G401.6 (cell line): ENCODE results near the gene ITGB6.
"Not testable (repeated sequence)": the region's sequence is repeated elsewhere in the genome, so short reads cannot be mapped to it uniquely, and the experiment has no call there.

ENCODE experiments used
- FAIRE-seq: peaks from 2 replicates; lab custom pipeline; 2012; peaks lifted over from hg19 to GRCh38; lab: Jason Lieb, UNC

The ITGB6 gene

GRCh38 chr2:160181146-160181836 is 18.8 kb downstream of the ITGB6 start:
- not testable (repeated sequence) for FAIRE-seq

DNA sequence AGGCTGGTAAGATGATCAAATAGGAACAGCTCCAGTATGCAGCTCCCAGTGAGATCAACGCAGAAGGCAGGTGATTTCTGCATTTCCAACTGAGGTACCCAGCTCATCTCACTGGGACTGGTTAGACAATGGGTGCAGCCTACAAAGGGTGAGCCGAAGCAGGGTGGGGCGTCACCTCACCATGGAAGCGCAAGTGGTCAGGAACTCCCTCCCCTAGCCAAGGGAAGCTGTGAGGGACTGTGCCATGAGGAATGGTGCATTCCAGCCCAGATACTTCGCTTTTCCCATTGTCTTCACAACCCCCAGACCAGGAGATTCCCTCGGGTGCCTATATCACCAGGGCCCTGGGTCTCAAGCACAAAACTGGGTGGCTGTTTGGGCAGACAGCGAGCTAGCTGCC is 19.4 kb downstream of the ITGB6 start:
- not testable (repeated sequence) for FAIRE-seq

DNA sequence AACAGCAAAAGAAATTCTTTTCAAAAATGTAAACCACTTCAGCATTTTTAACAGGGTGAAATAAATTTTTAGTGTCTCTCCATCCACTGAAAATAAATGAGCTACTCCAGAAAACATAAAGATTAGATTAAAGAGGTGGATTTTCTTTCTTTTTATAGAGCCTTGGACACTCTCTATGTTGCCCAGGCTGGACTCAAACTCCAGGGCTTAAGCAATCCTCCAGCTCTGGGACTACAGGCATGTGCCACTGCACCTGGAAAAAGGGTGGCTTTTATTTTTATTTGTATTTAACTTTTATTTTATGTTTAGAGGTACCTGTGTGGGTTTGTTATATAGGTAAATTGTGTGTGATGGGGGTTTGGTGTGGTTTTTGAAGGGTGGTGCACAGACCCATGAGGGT is 19.9 kb downstream of the ITGB6 start:
- no peak for FAIRE-seq

GRCh38 chr2:160175169-160176134 is 24.6 kb downstream of the ITGB6 start:
- no peak for FAIRE-seq

DNA sequence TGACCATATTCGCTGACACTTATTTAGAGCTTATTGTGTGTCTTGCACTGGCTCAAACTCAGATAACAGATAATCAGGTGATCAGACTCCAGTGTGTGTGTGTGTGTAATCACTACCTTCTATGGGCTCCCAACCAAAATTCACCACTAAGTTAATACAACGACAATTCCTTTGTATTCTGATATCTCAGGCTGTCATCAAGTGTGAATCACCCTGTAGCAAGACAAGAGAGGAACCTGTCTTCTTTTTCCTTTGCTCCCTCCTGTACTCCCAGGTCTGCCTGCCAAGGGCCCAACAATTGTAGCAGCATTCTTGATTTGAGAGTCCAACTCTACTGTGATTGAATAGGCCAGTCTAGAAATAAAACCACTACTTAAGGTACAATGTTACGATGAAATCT is 25.8 kb downstream of the ITGB6 start:
- FAIRE-seq = no peak

- FAIRE-seq = no peak
Measured at GRCh38 chr2:160169988-160170387, 30.1 kb downstream of the ITGB6 start.

GRCh38 chr2:160169471-160169870 is 30.6 kb downstream of the ITGB6 start:
- no peak for FAIRE-seq

GRCh38 chr2:160168878-160169277 is 31.2 kb downstream of the ITGB6 start:
- FAIRE-seq = peak; percentile 78

DNA sequence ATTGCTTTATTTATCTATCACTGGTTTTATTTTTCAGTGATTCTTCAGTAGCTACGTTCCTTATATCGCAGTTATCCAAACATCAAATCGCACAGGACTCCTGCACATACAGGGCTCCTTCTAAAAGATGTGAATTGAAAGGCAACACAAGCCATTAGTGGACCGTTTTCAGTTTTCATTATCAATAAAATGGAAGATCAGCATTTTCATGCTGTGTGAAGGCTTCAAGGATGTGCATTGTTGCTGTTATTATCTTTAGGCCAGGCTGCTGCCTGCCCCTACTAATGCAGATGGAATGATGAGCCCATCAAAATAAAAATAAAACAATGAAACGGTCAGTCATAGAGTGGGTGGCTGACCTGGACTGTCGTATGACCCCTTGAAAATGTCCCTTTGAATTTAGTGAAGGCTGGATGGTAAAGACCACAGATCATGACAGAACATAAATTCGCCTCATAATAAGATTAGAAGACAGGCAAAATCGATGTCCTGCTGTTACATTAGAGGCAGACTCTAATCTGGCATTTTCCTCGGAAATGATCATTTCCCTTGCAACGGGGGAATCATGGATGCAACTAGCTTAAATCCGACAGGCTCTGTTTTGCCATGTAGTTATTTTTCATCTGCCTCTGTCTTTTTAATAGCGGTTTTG is 32.9 kb downstream of the ITGB6 start:
- no peak for FAIRE-seq

GRCh38 chr2:160165996-160166395 is 34.1 kb downstream of the ITGB6 start:
- no peak for FAIRE-seq

DNA sequence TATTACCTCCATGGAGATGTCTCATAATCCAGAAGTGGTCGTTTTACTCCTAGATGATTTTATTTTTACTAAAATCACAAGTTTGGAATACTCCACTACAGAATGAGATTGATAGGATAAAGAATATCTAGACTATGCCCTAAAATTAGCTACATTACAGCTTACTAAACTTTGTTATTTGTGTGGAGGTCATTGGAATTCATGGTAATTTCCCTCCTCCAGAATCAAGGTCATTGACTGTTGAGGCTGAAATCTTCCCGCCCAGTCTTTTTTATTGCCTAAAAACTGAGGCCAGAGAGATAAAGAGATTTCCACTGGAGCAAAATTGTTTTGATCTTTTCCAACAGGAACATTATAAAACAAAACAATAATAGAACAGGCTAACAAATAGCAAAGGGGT is 35.0 kb downstream of the ITGB6 start:
- FAIRE-seq = no peak

DNA sequence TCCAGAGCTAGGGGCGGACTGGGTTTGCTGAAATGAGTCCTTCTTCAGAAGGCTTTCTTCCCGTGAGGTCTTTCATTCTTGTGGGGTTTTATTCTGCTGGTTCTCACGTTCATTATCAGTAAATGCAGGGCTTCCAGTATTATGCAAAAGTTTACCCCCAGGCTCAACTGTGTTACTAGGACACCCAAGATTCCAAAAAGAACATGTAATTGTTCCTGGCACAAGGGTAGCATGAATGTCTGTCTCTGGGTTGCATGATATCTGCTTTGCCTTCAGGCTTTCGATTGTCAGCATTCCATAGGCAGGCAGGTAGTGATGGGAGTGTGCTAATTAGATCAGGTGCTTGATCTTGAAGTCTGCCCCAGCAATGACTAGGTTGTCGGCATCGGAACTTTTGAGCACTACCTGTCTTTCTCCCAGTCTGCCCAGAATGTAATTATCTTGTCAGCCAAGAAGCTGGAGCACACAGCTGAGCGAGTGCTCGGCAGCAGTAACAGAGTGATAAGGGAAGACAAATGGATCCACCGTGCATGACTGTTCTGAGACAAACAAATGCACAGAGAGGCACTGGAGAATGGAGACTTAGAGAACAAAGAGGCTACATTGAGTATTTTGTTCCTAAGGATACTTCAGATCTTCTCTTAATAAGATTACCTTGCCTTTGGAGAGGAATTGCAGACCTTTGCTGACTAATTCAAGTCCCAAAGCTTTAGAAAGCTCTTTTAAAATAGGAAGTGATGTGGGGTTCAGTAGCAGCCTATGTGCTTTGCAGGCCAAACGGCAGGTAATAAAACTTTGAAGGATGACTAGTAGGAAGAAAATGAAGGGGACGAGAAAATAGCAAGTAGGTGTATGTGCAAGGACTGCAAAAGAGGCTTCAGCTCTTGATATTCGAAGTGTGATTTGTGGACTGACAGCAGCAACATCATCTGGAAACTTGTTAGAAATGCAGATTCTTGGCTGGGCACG is 41.9 kb downstream of the ITGB6 start:
- FAIRE-seq = no peak

DNA sequence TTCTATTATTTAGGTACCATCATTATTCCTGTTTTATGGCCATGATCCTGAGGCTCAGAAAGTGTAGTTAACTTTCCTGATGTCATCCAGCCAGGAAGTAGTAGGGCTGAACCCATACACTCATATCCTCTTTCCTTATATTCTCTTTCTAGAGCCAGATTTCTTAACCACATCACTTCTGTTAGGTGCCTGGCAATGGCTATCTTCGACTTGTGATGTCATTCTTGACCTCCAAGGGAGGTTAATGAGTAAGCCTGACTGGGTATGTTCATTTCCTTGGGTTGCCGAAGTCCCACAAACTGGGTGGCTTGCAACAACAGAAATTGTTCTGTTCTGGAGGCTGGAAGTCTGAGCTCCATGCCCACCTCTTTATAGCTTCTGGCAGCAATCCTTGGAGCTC is 43.4 kb downstream of the ITGB6 start:
- no peak for FAIRE-seq

GRCh38 chr2:160156100-160156499 is 44.0 kb downstream of the ITGB6 start:
- no peak for FAIRE-seq

DNA sequence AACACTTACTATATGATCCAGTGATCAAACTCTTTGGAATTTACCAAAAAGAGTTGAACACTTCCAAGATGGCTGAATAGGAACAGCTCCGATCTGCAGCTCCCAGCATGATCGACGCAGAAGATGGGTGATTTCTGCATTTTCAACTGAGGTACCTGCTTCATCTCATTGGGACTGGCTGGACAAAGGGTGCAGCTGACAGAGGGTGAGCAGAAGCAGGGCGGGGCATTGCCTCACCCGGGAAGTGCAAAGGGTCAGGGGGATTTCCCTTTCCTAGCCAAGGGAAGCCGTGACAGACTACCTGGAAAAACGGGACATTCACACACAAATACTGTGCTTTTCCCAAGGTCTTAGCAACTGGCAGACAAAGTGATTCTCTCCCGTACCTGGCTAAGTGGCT is 51.7 kb downstream of the ITGB6 start:
- not testable (repeated sequence) for FAIRE-seq

- FAIRE-seq = no peak
Measured at GRCh38 chr2:160145471-160145870, 54.6 kb downstream of the ITGB6 start.

GRCh38 chr2:160144280-160144990 is 55.6 kb downstream of the ITGB6 start:
- peak; percentile 60 for FAIRE-seq

GRCh38 chr2:160142472-160142871 is 57.6 kb downstream of the ITGB6 start:
- peak; percentile 98 for FAIRE-seq

- FAIRE-seq = peak; percentile 44
Measured at GRCh38 chr2:160141912-160142311, 58.2 kb downstream of the ITGB6 start.

- peak; percentile 84 for FAIRE-seq
Measured at GRCh38 chr2:160141419-160141818, 58.7 kb downstream of the ITGB6 start.

DNA sequence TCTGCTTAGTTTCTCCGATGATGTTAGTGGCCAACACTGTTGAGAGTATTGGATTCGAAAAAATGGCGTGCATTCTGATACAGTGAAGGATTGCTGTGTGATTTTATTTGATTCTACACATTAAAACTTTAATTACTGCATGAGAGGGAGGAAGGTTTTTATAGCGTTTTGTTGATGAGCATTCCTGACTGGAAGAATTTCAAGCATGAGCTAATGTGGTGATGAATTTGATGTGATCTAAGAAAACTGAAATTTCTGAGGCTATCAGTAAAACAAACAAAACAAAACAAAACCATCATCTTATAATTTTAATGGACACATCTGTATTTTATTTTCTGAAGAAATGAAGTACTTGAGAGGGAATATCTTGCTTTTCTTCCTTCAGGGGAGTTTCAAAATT is 59.6 kb downstream of the ITGB6 start:
- FAIRE-seq = peak; percentile 92
